ENCODE data around the gene COL9A3. TPM values are rescaled to one million over a fixed set of nuclear protein-coding genes. Genes with fewer than 3 reads are reported as not detected.
A peak's percentile ranks its signal among the peaks of the same experiment; 100 is the strongest.
"Not testable (repeated sequence)": the region's sequence is repeated elsewhere in the genome, so short reads cannot be mapped to it uniquely, and the experiment has no call there.

COL9A3 gene
- total RNA-seq, 1 donor: not detected

DNA sequence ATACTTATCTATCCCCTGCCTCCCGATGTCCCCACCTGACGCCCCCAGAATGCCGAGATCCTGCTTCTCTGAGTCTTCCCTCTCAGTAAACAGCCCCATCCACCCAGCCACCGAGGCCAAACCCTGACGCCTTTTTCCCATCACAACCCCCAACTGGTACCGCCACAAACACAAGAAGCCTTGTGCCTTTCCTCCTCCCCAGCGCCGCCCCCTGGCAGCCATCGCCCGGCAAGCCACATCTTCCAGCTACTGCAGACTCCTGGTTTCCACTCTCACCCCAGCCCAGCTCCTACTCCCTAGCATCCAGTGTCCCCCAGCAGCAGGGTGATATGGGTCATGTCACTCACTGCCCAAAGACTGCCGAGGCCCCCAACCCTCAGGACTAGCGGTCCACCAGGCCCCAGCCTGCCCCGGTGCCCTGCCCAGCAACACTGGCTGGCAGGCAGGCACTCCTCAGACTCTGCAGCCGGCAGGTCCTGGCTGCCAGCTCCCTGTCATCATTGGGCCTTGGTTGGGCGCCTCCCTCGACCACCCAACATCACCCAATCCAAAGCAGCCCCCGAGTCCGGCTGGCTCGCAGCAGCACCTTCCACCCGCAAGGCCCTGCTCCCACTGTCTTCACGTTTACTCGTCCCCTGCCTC is 33.6 kb downstream of the COL9A3 start:
- Histone ChIP-seq H3K27me3 (ENCODE audit: insufficient read depth, low read length) (no peaks in the 10 kb centered on the region), H3K4me3 (ENCODE audit: insufficient read depth, low read length) (no peak overlapping the region), H3K36me3 (ENCODE audit: insufficient read depth, low read length) (peaks cover 30% of the 10 kb centered on the region), H3K4me2 (ENCODE audit: insufficient read depth, low read length) (no peak overlapping the region), H3K27ac (ENCODE audit: low read depth, low read length) (no peak overlapping the region), H2AFZ (ENCODE audit: low read length) (no peak overlapping the region), H3K9me3 (ENCODE audit: low read depth, low read length) (no peaks in the 10 kb centered on the region), H3K79me2 (ENCODE audit: insufficient read depth, low read length) (no peaks in the 10 kb centered on the region), H3K4me1 (ENCODE audit: insufficient read depth, low read length) (no peaks in the 10 kb centered on the region), H4K20me1 (ENCODE audit: insufficient read depth, low read length) (peaks cover 2% of the 10 kb centered on the region)
- peak; percentile 32 for DNase-seq (ENCODE audit: insufficient read length, low spot score, missing footprints)
- TF ChIP-seq, protein P1, sequence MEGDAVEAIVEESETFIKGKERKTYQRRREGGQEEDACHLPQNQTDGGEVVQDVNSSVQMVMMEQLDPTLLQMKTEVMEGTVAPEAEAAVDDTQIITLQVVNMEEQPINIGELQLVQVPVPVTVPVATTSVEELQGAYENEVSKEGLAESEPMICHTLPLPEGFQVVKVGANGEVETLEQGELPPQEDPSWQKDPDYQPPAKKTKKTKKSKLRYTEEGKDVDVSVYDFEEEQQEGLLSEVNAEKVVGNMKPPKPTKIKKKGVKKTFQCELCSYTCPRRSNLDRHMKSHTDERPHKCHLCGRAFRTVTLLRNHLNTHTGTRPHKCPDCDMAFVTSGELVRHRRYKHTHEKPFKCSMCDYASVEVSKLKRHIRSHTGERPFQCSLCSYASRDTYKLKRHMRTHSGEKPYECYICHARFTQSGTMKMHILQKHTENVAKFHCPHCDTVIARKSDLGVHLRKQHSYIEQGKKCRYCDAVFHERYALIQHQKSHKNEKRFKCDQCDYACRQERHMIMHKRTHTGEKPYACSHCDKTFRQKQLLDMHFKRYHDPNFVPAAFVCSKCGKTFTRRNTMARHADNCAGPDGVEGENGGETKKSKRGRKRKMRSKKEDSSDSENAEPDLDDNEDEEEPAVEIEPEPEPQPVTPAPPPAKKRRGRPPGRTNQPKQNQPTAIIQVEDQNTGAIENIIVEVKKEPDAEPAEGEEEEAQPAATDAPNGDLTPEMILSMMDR (IDR thresholded peaks at IDR 0.05; ENCODE audit: extremely low read depth, low read depth, low read length): no peak

DNA sequence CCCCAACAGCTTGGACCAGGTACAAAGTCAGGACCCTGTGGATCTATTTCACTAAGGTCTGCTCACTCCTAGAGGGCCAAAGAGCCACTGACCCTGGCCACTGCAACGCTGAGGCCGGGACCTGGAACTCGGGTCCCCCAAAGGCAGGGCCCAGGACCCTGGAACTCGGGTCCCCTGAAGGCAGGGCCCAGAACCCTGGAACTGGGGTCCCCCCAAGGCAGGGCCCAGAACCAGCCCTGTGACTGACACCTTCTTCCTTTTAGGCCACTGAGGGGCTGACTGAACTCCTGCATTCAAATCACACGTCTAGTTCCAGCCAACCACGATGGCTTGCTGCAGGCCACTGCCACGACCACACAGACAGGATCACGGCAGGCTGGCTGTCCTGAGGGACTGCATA is 35.3 kb downstream of the COL9A3 start:
- peaks cover 6% of the 10 kb centered on the region for H3K79me2 ChIP-seq (ENCODE audit: insufficient read depth, low read length)
- H3K36me3 ChIP-seq (ENCODE audit: insufficient read depth, low read length): peaks cover 37% of the 10 kb centered on the region
- no peak for DNase-seq (ENCODE audit: insufficient read length, low spot score, missing footprints)
- no peak overlapping the region for H2AFZ ChIP-seq (ENCODE audit: low read length)
- H3K4me2 ChIP-seq (ENCODE audit: insufficient read depth, low read length): no peak overlapping the region
- no peaks in the 10 kb centered on the region for H3K9me3 ChIP-seq (ENCODE audit: low read depth, low read length)
- no peak overlapping the region for H3K4me3 ChIP-seq (ENCODE audit: insufficient read depth, low read length)
- TF ChIP-seq, protein P1 (IDR thresholded peaks at IDR 0.05; ENCODE audit: extremely low read depth, low read depth, low read length): no peak
- H4K20me1 ChIP-seq (ENCODE audit: insufficient read depth, low read length): no peaks in the 10 kb centered on the region
- no peak overlapping the region for H3K27ac ChIP-seq (ENCODE audit: low read depth, low read length)
- H3K27me3 ChIP-seq (ENCODE audit: insufficient read depth, low read length): no peaks in the 10 kb centered on the region
- H3K4me1 ChIP-seq (ENCODE audit: insufficient read depth, low read length): no peaks in the 10 kb centered on the region

DNA sequence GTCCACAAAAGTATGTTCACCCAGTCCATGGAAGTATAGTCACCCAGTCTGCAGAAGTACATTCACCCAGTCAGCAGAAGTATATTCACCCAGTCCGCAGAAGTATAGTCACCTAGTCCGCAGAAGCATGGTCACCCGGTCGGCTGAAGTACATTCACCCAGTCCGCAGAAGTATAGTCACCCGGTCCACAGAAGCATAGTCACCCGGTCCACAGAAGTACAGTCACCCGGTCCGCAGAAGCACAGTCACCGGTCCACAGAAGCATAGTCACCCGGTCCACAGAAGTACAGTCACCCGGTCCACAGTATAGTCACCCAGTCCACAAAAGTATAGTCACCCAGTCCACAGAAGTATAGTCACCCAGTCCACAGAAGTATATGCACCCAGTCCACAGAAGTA is 36.0 kb downstream of the COL9A3 start:
- no peak overlapping the region for H3K4me3 ChIP-seq (ENCODE audit: insufficient read depth, low read length)
- H3K27me3 ChIP-seq (ENCODE audit: insufficient read depth, low read length): no peaks in the 10 kb centered on the region
- H4K20me1 ChIP-seq (ENCODE audit: insufficient read depth, low read length): no peaks in the 10 kb centered on the region
- H3K36me3 ChIP-seq (ENCODE audit: insufficient read depth, low read length): peaks cover 38% of the 10 kb centered on the region
- peaks cover 6% of the 10 kb centered on the region for H3K79me2 ChIP-seq (ENCODE audit: insufficient read depth, low read length)
- no peak overlapping the region for H3K4me2 ChIP-seq (ENCODE audit: insufficient read depth, low read length)
- H3K4me1 ChIP-seq (ENCODE audit: insufficient read depth, low read length): no peaks in the 10 kb centered on the region
- DNase-seq (ENCODE audit: insufficient read length, low spot score, missing footprints): no peak
- no peak overlapping the region for H3K27ac ChIP-seq (ENCODE audit: low read depth, low read length)
- no peaks in the 10 kb centered on the region for H3K9me3 ChIP-seq (ENCODE audit: low read depth, low read length)
- TF ChIP-seq, protein P1 (IDR thresholded peaks at IDR 0.05; ENCODE audit: extremely low read depth, low read depth, low read length): no peak
- H2AFZ ChIP-seq (ENCODE audit: low read length): no peak overlapping the region

DNA sequence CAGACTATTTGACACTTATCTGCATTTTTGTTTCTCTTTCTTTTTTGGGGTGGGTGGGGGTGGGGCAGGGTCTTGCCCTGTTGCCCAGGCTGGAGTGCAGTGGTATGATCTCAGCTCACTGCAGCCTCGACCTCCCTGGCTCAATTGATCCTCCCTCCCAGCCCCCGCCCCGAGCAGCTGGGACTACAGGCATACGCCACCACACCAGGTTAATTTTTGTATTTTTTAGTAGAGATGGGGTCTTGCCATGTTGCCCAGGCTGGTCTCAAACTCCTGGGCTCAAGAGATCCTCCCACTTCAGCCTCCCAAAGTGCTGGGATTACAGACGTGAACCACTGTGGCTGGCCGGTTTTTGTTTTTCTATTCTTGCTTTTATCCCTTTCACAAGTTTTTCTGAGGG is 36.5 kb downstream of the COL9A3 start:
- H3K27ac ChIP-seq (ENCODE audit: low read depth, low read length); H3K9me3 ChIP-seq (ENCODE audit: low read depth, low read length); H3K4me1 ChIP-seq (ENCODE audit: insufficient read depth, low read length); H3K4me3 ChIP-seq (ENCODE audit: insufficient read depth, low read length); H3K4me2 ChIP-seq (ENCODE audit: insufficient read depth, low read length); H4K20me1 ChIP-seq (ENCODE audit: insufficient read depth, low read length); H3K79me2 ChIP-seq (ENCODE audit: insufficient read depth, low read length); H3K27me3 ChIP-seq (ENCODE audit: insufficient read depth, low read length); H2AFZ ChIP-seq (ENCODE audit: low read length): not testable (repeated sequence)
- DNase-seq (ENCODE audit: insufficient read length, low spot score, missing footprints): peak; percentile 35
- peaks cover 42% of the 10 kb centered on the region for H3K36me3 ChIP-seq (ENCODE audit: insufficient read depth, low read length)
